ENCODE results near the gene DHRSX.

DNA sequence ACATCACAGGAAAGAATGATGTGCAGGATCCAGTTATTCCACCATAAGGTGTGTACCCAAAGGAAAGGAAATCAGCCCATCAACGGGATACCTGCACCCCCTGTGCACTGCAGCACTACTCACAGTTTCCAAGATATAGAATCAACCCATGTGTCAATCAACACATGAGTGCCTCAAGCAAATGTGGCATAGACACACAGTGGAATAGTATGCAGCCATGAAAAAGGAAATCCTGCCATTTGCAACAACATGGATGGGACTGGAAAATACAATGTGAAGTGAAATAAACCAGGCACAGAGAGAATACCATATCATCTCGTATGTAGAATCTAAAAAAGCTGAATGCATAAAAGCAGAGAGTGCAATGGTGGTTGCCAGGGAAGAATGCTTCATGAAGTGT is 53.3 kb downstream of the DHRSX start:
- no peak for TF ChIP-seq EZH2 (IDR thresholded peaks at IDR 0.05; ENCODE audit: borderline replicate concordance)
- TF ChIP-seq, protein P1, sequence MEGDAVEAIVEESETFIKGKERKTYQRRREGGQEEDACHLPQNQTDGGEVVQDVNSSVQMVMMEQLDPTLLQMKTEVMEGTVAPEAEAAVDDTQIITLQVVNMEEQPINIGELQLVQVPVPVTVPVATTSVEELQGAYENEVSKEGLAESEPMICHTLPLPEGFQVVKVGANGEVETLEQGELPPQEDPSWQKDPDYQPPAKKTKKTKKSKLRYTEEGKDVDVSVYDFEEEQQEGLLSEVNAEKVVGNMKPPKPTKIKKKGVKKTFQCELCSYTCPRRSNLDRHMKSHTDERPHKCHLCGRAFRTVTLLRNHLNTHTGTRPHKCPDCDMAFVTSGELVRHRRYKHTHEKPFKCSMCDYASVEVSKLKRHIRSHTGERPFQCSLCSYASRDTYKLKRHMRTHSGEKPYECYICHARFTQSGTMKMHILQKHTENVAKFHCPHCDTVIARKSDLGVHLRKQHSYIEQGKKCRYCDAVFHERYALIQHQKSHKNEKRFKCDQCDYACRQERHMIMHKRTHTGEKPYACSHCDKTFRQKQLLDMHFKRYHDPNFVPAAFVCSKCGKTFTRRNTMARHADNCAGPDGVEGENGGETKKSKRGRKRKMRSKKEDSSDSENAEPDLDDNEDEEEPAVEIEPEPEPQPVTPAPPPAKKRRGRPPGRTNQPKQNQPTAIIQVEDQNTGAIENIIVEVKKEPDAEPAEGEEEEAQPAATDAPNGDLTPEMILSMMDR (IDR thresholded peaks at IDR 0.05; ENCODE audit: poor library complexity): no peak
